ENCODE results near the gene PRKCA.
A peak's percentile ranks its signal among the peaks of the same experiment; 100 is the strongest.

The PRKCA gene

DNA sequence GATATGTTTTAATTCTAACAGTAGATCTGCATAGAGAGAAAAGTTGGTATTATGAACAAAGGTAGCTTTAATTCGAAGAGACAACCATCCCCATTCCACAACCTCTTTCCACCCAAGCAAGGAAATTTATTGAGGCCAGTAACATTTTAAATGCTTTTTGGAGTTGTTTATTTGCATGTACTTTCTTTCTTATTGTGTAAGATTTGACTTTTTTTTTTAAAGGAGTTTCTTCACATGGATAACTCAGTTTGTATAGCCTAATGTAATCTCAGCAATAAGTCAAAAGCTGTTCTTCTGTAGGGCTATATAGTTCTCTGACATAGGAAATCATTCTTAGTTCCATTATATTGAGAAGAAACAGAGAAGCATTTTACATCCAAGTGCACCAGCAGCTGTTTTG is 163.3 kb downstream of the PRKCA start:
- H3K27me3 ChIP-seq (ENCODE audit: insufficient read depth, poor library complexity, severe bottlenecking), result no peaks in the 10 kb centered on the region
- peak overlapping the region; percentile 71 for H3K27ac ChIP-seq (replicated peaks)
- H3K4me3 ChIP-seq (replicated peaks; ENCODE audit: insufficient read depth, low read length), result no peak overlapping the region
- TF ChIP-seq POLR2AphosphoS5 (IDR thresholded peaks at IDR 0.05; ENCODE audit: low read depth) (no peak), GABPA (IDR thresholded peaks at IDR 0.05; ENCODE audit: low read depth) (no peak), SPI1 (IDR thresholded peaks at IDR 0.05; ENCODE audit: borderline replicate concordance, low read depth) (no peak)
- TF ChIP-seq, protein P1, sequence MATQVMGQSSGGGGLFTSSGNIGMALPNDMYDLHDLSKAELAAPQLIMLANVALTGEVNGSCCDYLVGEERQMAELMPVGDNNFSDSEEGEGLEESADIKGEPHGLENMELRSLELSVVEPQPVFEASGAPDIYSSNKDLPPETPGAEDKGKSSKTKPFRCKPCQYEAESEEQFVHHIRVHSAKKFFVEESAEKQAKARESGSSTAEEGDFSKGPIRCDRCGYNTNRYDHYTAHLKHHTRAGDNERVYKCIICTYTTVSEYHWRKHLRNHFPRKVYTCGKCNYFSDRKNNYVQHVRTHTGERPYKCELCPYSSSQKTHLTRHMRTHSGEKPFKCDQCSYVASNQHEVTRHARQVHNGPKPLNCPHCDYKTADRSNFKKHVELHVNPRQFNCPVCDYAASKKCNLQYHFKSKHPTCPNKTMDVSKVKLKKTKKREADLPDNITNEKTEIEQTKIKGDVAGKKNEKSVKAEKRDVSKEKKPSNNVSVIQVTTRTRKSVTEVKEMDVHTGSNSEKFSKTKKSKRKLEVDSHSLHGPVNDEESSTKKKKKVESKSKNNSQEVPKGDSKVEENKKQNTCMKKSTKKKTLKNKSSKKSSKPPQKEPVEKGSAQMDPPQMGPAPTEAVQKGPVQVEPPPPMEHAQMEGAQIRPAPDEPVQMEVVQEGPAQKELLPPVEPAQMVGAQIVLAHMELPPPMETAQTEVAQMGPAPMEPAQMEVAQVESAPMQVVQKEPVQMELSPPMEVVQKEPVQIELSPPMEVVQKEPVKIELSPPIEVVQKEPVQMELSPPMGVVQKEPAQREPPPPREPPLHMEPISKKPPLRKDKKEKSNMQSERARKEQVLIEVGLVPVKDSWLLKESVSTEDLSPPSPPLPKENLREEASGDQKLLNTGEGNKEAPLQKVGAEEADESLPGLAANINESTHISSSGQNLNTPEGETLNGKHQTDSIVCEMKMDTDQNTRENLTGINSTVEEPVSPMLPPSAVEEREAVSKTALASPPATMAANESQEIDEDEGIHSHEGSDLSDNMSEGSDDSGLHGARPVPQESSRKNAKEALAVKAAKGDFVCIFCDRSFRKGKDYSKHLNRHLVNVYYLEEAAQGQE (IDR thresholded peaks at IDR 0.05; ENCODE audit: insufficient replicate concordance, low read depth), result no peak
- TF ChIP-seq, protein P2, sequence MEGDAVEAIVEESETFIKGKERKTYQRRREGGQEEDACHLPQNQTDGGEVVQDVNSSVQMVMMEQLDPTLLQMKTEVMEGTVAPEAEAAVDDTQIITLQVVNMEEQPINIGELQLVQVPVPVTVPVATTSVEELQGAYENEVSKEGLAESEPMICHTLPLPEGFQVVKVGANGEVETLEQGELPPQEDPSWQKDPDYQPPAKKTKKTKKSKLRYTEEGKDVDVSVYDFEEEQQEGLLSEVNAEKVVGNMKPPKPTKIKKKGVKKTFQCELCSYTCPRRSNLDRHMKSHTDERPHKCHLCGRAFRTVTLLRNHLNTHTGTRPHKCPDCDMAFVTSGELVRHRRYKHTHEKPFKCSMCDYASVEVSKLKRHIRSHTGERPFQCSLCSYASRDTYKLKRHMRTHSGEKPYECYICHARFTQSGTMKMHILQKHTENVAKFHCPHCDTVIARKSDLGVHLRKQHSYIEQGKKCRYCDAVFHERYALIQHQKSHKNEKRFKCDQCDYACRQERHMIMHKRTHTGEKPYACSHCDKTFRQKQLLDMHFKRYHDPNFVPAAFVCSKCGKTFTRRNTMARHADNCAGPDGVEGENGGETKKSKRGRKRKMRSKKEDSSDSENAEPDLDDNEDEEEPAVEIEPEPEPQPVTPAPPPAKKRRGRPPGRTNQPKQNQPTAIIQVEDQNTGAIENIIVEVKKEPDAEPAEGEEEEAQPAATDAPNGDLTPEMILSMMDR (IDR thresholded peaks at IDR 0.05; ENCODE audit: insufficient read depth, low read length), result no peak
- no peak for DNase-seq (ENCODE audit: low read depth in 1 of 2, low spot score in 1 of 2)

DNA sequence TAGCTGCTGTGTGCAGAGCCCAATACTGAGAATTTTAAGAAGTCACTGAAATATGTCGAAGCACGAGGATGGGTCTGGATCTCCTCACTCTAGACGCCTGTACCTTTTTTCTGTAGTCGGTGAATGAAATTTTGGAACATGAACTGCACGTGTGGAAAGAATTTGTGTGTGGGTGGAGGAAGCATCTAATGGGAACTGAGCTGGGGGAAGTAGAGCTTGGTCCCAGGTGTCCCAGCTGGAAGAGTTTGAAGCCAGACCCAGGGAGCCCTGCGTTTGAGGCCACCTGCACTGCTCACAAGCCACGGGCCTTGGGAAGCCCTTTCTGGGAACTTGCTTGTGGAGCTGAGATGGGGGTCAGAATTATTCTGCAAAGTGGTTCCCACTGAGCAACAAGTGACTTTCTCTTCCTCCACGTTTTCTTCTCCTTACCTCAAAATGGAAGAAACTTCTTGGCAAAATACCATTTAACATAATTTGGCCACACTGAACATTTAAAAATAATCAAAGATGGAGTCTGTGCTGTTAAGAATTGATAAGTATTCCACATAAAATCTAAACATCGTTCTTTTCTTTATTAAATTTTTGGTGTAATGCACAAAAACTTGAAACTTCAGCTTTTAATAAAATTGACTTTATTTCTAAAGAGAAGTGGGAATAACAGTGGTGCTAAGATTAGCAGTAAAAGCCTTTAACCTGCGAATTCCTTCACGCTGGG is 163.8 kb downstream of the PRKCA start:
- no peak for DNase-seq (ENCODE audit: low read depth in 1 of 2, low spot score in 1 of 2)
- no peak for TF ChIP-seq POLR2AphosphoS5 (IDR thresholded peaks at IDR 0.05; ENCODE audit: low read depth)
- TF ChIP-seq, protein P2 (IDR thresholded peaks at IDR 0.05; ENCODE audit: insufficient read depth, low read length), result no peak
- TF ChIP-seq, protein P1 (IDR thresholded peaks at IDR 0.05; ENCODE audit: insufficient replicate concordance, low read depth), result no peak
- no peak for TF ChIP-seq GABPA (IDR thresholded peaks at IDR 0.05; ENCODE audit: low read depth)
- no peak for TF ChIP-seq SPI1 (IDR thresholded peaks at IDR 0.05; ENCODE audit: borderline replicate concordance, low read depth)
- Histone ChIP-seq H3K27me3 (ENCODE audit: insufficient read depth, poor library complexity, severe bottlenecking) (no peaks in the 10 kb centered on the region), H3K4me3 (replicated peaks; ENCODE audit: insufficient read depth, low read length) (no peak overlapping the region), H3K27ac (replicated peaks) (peak overlapping the region; percentile 71)

DNA sequence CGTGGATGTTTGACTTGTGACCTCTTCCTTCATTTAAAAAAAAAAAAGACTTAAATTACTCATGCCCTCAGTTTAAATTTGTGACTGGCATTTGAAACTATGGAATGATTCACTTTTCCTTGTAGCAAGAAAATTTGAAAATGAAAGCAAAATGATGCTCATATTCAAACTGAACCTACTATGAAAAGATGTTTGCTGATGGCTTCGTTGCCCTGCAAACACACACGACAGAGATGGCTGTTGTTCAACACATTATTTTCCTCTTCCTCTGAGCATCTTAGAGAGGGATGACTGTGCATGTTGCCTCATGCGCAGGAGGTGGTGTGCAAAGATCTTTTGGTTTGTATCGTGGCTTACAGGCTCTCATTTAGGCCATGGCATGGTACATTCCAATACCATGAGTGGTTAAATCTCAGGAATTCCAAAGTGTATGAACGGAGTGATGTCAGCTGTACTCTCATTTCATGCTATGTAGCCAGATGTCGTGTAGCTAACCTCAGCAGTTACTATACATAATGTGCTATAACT is 164.5 kb downstream of the PRKCA start:
- Histone ChIP-seq H3K27ac (replicated peaks) (peak overlapping the region; percentile 71), H3K27me3 (ENCODE audit: insufficient read depth, poor library complexity, severe bottlenecking) (no peaks in the 10 kb centered on the region), H3K4me3 (replicated peaks; ENCODE audit: insufficient read depth, low read length) (no peak overlapping the region)
- no peak for TF ChIP-seq SPI1 (IDR thresholded peaks at IDR 0.05; ENCODE audit: borderline replicate concordance, low read depth)
- 0 out of 2 replicates have a peak, but pooled peaks have one; percentile 27 for TF ChIP-seq POLR2AphosphoS5 (IDR thresholded peaks at IDR 0.05; ENCODE audit: low read depth)
- peak; percentile 77 to 84 for DNase-seq (ENCODE audit: low read depth in 1 of 2, low spot score in 1 of 2)

DNA sequence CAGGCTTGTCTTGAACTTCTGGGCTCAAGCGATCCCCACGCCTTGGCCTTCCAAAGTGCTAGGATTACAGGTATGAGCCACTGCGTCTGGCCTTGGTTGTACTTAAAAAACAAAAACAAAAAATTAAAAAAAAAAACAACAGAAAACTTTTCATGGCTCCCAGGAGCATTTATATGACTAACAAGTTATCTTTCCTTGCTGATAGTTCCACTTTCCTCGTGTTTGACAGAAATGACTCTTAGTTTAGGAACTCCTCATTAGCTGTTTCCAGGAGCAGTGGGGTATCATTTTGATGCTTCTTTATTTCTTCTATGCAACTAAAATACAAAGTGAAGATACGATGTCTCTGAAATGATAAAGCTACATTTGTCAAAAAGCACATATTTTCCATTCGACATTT is 165.4 kb downstream of the PRKCA start:
- no peak for DNase-seq (ENCODE audit: low read depth in 1 of 2, low spot score in 1 of 2)
- H3K4me3 ChIP-seq (replicated peaks; ENCODE audit: insufficient read depth, low read length), result no peak overlapping the region
- TF ChIP-seq, protein P2 (IDR thresholded peaks at IDR 0.05; ENCODE audit: insufficient read depth, low read length), result no peak
- TF ChIP-seq GABPA (IDR thresholded peaks at IDR 0.05; ENCODE audit: low read depth), result no peak
- TF ChIP-seq SPI1 (IDR thresholded peaks at IDR 0.05; ENCODE audit: borderline replicate concordance, low read depth), result no peak
- TF ChIP-seq, protein P1 (IDR thresholded peaks at IDR 0.05; ENCODE audit: insufficient replicate concordance, low read depth), result no peak
- TF ChIP-seq POLR2AphosphoS5 (IDR thresholded peaks at IDR 0.05; ENCODE audit: low read depth), result no peak
- H3K27me3 ChIP-seq (ENCODE audit: insufficient read depth, poor library complexity, severe bottlenecking), result no peaks in the 10 kb centered on the region
- H3K27ac ChIP-seq (replicated peaks), result peak overlapping the region; percentile 71

Data from HL-60 (cell line).